HL-60 (cell line): ENCODE measurements around the gene CTNNA3.

Experiments used
- CTCF ChIP-seq: IDR thresholded peaks from one replicate; pipeline ENCODE4 v1.5.1; 2011; ENCODE audit warnings: low read length, control low read depth, inconsistent platforms; ENCODE audit not compliant: insufficient read depth
- GABPA ChIP-seq: IDR thresholded peaks from 2 replicates; pipeline ENCODE4 v1.6.1; 2012; ENCODE audit warnings: low read depth
- POLR2AphosphoS5 ChIP-seq: IDR thresholded peaks from 2 replicates; pipeline ENCODE4 v1.6.1; 2012; ENCODE audit warnings: low read depth
- REST ChIP-seq: IDR thresholded peaks from 2 replicates; pipeline ENCODE4 v1.6.1; 2012; ENCODE audit warnings: low read depth; ENCODE audit not compliant: insufficient replicate concordance

- no peak for TF ChIP-seq GABPA
- TF ChIP-seq CTCF: no peak
- no peak for TF ChIP-seq REST
- no peak for TF ChIP-seq POLR2AphosphoS5
Measured at GRCh38 chr10:67657775-67658174, 38.2 kb downstream of the CTNNA3 start.
